Stimulated activated CD4-positive, alpha-beta T cell treated with anti-CD3 and anti-CD28 coated beads, Interleukin-12 subunit alpha, Interleukin-12 subunit beta, amount 100 ng/mL, for 24 hours (primary cell): ENCODE measurements around the gene IL19.
A peak's percentile ranks its signal among the peaks of the same experiment; 100 is the strongest.

Experiments
- DNase-seq, 2 experiments: peaks; one replicate each; pipeline ENCODE4 v3.0.0-alpha.2; 2020; ENCODE audit warnings: low read depth in 2 of 2

Gene IL19

DNA sequence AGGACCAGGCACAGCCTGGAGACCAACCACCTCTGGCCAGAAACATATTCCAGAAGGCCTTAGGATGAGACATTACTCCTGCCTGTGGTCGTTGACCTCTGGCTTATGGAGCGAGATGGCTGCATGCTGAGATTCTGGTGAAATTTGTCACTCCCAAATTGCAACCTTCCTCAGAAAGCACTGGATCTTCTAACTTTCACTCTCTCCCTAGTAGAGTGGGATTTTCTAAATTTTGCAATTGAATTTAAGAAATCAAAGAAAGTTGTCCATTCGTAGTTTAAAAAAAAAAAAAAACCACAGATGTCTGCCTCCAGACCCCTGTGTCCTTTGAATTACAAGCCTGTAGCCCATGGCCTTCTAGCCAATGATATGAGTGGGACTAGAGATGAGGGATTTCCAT is 30.3 kb downstream of the IL19 start:
- no peak for DNase-seq

DNA sequence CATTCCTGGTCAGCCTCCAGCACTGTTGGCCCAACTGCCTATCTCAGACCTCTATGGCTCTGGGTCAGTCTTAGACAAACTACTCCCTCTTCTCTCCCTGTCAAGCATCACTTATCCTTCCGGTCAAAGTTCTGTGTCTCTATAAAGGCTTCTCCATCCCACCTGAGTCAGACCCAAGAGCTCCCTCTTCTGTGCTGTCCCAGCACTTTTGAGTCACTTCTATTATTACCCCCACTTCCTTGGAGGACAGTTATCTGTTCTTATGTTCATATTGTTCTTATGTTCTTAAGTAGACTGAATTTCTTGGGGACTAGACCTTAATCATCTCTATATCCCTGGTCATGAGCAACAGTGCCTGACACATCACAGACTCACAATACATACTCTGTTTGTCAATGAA is 30.9 kb downstream of the IL19 start:
- no peak for DNase-seq

DNA sequence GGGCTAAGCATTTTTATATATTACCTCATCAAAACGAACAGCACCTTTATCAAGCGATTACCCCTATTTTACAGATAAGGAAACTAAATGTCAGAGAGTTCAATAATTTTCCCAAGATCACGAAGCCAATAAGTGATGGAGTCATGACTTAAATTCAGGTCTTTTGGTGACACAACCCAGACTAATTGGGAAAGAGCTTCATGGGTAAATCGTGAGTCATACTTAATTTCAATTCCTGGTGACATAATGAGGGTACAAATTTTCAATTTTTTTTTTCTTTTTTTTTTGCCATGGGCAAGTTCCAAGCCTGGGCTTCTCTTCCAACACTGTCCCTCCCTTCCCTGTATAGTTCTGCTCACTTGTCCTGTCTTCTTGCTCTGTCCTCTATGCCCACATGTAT is 31.8 kb downstream of the IL19 start:
- no peak for DNase-seq

DNA sequence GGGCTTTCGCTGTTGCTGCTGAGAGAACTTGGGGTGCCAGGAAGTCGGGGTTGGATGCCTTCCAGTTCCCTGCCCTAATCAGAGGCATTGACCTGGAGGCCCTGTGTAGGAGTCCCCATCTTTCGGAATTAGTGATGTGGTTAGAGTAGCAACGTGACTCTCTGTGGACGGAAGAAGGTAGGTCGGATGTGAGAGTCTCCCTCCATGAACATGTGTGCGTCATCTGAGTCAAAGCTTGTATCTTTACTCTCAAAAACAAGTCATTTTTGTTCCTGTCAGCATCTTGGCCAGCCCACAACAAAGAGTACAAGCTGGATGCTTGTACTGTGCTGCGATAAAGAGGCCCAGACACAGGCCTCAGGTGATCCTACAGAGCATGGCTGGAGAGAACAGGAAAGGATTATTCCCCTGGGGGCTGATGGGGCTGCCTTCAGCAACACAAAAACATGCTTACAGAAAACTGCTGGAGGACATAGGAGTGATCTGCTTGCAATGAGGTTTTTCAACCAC is 32.7 kb downstream of the IL19 start:
- peak; percentile 48 to 65 for DNase-seq

DNA sequence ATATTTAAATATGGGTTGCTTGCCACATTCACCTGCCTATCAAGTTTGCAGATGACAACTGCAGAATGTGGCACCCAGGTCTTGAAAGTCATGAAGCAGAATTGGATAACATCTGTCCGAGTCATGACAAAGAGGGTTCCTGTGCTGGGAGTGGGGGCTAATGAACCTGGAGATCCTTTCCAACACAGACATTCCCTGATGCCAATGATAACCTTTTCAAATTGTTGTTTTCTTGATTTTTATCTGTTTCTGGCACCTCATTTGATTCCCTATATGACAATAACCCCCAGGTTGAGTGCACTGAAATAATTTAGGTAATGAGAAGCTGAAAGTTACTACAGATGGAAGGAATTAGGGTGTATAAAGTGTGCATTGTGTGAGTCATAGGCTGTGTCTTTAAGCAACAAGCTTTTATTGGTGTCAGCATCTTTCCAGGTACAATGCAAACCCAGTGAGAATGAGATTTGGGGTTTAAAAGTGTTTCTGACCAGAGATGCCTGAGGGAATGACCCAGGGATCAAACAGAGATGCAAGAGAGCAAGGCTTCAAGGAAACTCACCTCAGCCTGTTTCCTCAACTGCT is 33.7 kb downstream of the IL19 start:
- no peak for DNase-seq

DNA sequence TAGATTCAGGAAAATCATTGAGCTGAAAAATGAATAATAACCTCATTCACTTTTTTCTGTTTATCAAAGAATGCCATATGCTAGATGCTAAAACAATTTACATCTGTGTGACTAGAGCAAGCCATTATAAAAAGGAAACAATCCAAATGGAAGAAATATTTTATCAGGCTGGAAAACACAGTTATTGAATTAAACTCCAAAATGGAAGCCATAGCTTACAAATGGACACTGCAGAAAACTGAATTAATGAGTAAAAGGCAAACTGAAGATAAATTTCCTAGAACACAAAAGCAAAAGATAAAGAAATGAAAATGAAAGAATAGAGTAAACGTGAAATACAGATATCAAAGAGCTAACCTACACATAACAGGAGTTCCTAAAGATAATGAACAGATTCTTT is 34.8 kb downstream of the IL19 start:
- no peak for DNase-seq

DNA sequence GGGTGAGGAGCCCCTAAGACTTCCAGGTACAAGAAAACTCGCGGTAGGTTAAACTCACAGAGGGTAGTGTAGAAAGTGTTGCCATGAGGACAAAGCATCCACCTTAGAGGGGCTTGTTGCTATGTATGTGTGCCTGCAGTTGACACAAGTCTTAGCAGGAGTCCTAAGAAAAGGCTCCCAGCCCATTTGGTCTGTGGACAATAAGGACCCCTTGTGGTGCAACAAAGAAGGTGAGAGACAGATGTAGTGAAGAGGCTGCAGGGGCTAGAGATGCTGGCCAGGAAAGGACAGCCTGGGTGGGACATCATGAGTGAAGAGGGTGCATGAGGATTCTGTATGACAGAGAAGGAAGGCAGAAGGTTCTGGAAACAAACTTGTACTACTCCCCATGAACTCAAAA is 38.0 kb downstream of the IL19 start:
- DNase-seq = no peak

DNA sequence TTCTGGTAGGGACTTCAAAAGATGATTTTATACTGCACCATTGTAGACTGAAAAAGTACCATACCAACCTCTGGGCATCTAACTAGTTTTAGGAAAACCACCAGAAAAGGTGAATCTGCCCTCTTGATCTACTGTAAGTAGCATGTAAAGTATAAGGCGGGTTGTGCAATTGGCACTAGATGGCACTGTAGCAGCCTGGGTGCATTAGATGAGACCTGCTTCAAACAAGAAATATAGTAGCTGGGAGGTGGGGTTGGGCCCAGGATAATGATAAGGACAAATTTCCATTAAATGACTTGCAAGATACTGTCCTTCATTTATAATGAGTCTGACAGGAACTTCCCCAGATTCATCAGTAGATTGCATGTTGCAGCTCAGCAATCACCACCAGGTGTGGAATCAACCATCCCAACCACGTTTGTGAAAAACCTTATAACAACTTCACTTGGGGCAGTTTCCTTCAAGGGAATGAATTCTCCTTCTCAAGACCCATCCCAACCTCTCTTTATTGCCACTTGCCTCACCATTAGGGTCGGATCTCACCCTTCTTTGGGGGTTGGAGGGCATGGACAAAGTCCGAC is 39.0 kb downstream of the IL19 start:
- no peak for DNase-seq

DNA sequence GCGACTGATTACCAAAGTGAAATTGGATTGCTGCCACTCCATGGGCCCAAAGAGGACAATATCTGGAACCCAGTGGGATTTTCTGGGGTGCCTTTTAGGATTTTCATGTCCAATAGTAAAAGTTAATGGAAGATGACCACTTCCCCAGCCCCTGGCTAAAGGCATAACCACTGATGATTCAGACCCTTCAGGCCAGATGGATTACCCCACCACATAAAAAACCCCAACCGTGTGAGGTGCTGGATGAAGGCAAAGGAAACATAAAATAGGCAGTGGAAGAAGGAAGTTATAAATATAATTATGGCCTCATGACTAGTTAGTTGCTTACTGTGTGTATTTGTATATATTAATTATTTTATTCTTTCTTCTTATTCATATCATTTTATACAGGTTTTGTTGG is 41.9 kb downstream of the IL19 start:
- no peak for DNase-seq

DNA sequence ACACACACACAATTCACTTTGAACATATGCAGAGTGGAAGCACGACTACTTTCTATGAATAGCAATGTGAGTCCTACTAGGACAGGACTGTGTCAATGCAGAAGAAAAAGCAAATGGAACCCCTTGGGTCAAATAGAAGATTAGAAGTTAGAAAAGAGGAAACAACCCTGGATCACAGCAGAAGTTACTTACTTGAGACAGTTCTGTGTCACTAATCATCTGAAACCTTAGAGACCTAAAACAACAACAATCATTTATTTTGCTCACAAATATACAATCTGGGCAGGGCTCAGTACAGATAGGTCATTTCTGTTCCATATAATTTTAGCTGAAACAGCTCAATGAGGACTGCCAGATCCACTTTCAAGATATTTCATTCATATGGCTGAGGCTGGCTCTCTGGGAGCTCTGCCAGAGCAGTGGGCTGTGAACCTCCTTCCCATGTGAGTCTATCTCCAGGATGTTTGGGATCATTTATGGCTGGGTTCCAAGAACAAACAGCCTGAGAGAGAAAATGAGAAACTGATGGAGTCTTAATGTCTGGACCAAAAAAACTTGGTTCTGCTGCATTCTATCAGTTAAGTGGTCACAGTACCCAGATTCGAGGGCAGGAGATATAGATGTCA is 44.3 kb downstream of the IL19 start:
- no peak for DNase-seq

DNA sequence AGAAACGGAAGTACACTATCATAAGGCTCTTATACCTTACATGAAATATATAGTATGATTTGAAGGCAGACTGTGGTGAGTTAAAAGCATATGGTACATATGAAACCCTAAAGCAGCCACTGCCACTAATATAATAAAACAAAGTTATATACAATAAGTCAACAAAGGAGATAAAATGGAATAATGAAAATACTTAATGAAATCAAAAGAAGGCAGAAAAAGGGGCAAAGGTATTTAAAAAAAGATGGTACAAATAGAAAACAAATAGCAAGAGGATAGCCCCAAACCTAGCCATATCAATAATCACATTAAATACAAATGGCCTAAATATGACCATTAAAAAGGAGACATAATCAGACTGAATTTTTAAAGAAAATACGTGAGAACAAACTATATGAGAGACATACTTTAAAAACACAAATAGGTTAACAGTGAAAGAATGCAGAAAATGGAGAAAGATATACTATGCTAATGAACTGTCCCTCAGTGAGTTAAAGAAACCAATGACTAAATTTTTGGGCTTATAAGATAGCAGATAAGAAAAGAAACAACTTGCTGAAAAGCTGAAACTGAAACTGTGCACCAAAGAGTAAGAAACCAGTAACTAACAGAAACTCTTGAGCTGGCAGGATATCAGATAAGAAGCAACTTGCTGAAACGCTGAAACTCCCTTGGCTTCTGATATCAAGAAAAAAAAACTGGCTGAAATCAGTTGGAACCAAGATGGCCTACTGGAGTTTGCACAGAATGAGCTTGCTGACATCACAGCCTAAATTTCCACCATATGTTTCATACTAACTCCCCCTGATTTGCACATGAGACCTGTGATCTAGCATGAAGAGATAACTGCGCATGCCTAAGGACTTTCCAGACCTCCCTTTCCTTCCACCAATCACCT is 46.1 kb downstream of the IL19 start:
- no peak for DNase-seq

DNA sequence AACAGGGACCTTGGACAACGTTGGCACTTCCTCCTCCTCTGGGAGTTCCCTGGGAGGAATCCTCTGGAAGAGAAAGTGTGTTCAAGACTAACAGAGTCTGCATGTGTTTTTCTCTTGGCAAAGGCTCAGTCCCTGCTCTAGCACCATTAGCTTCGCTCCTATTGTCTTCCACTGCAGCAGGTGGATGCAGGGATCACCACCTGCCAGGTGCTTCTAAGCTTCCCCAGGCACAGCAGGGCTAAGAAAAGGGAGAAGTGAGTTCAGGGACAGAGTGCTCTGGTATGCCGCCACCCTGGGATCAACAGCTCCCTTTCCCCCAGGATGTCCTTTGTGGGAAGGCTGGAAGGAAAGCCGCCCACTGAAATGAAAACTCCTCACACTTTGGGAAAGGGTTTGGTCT is 50.9 kb downstream of the IL19 start:
- no peak for DNase-seq

DNA sequence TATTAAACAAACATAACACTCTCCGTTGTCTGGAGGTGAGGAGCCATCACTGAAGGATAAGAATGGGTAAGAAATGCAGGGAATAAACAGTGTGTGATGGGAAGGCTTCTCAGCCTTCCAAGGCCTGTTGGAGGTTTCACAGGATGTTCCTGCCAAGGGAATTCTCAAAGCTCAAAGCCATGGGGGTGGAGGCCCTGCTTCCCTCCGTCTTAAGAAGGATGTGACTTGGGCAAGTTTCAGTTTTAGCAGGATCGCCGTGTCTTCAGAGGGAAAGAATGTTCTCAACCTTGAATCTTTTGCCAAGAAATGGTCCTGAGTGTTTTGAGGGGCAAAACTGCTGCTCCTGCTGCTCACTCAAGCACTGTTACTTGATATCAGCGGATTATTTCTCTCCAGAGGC is 53.2 kb downstream of the IL19 start:
- DNase-seq = no peak

DNA sequence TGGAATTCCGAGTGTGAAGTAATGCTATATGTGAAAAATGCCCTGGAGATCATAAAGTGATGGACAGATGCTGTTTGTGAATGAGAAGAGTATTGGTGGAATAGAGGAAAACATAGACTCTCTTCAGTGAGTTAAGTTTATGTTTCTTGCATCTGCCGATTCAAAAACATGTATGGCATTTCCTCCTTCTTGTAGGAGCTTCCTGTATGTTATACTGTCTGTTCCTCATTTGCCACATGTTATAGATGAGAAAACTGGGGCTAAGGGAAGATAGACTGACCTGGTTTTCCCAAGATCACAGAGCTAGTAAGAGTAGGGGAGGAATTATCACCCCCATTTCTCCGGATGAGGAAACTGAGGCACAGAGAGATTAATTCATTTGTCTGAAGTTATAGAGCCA is 53.8 kb downstream of the IL19 start:
- no peak for DNase-seq

DNA sequence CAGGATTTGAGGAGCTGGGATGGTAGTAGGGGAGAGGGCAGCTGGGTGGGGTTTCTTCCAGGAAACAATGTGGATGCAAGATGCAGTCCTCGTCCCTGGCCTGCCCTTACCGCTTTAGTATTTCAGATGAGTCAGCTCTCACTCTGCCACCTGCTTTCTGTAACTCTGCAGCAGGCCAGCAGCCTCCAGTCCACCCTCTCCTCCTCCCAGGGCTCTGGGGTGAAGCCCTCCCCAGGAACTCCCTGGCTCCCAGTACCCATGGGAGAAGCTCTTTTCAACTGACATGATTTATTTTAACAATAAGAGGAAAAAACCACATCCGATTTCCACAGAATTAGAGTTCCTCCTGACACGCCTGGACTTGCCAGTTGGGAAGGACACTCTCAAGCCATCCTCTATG is 55.8 kb downstream of the IL19 start:
- no peak for DNase-seq

DNA sequence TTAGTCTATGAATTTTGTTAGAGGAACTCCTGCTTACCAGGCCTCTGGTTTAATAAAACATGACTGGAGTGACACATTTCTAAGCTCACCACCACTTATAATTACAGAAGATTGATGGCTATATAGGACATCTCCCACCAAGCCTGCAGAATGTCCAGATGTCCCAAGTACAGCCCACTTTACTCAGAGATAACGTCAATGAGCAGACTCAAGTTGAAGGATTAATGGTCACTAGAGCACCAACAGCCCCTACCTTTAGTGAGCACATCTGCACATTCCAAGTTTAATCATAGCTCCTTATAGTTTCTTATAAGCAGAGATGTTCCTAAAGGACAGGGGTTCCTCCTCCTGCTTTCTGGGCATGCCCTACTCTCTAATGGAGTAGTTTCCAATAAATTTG is 57.5 kb downstream of the IL19 start:
- DNase-seq = no peak

DNA sequence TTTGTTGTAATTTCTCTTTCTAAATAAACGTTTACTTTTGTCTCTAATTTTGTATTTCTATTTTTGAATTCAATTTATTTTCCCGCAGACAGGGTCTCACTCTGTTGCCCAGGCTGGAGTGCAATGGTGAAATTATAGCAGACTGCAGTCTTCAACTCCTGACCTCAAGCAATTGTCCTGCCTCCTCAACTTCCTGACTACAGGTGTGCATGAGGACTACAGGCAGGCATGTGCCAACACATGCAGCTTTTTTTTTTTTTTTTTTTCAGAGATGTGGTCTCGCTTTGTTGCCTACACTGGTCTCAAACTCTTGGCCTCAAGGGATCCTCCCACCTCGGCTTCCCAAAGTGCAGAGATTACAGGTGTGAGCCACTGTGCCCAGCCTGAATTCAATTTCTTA is 58.2 kb downstream of the IL19 start:
- no peak for DNase-seq

DNA sequence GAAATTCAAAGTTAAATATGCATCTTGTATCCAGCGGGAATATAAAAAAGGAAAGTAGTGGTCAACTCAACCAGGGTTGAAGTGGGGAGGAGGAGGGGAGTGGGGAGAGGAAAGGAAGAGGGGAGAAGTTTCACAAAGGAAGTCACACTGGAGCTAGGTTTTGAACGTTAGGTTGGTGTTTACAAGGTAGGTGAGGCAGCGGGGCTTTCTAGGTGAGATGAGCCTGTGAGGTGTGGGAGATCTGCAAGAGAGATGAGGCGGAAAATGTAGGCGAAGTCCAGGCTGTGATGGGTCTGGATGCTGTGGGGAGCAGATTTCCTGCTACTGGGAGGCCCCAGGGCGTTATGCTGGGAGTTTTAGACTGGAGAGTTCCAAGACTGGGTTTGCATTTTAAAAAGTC is 58.7 kb downstream of the IL19 start:
- no peak for DNase-seq

DNA sequence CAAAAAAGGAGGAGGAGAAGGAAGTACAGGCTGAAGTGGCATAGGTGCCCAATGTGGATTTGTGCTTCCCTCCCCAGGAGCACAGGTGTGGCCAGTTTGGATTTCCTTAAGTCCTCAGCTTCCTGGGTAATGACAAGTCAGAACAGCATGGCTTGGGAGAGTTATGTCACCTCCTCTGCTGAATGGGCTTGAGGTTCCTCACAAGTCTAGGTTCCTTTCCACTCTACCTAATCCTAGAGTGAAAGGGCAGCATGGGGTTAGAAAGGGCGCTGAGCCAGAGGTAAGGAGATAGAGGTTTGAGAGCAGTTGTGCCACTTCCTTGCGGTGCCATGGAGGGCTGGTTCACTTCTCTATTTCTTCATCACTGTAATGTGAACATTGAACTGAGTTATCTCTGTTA is 59.3 kb downstream of the IL19 start:
- DNase-seq = no peak

DNA sequence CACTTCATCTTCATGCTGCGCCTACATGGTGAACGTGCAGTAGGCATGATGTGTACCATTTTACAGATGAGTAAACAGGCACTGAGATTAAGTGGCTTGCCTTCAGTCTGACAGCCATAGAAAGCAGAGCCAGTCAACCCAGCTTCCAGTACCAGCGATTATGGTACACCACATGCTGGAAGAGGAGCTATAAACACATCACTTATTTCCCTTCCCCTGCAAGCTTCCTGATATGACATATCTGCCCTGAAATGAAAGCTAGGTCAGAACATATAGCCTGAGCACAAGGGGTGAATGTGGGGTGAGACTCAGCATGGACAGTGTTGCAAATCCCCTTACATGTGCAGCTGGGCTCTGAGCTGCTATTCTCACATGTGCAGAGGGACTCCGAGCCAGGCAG is 61.1 kb downstream of the IL19 start:
- DNase-seq = no peak

DNA sequence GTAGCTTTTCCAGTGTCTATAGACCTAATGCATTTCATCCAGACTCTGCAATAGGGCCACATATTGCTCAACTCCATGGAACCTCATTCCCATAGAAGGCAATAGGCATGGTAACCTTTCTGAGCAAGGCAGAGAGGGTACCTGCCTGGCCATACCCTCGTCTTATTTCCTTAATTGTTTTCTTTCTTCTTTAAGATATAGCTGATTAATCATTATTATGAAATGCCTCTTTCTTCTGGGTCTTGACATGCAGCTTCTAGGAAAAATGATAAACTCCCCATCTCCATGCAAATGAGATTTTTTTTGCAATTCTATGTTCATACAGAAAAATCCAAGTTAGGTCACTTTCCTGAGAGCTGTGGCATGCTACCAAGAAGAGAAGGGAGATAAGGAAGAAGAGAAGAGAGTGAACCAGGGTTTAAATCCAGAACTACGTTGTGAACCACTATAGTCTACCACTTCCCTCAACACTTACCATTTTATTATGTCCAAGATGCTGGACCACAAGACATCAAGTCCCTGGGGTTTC is 61.8 kb downstream of the IL19 start:
- no peak for DNase-seq

DNA sequence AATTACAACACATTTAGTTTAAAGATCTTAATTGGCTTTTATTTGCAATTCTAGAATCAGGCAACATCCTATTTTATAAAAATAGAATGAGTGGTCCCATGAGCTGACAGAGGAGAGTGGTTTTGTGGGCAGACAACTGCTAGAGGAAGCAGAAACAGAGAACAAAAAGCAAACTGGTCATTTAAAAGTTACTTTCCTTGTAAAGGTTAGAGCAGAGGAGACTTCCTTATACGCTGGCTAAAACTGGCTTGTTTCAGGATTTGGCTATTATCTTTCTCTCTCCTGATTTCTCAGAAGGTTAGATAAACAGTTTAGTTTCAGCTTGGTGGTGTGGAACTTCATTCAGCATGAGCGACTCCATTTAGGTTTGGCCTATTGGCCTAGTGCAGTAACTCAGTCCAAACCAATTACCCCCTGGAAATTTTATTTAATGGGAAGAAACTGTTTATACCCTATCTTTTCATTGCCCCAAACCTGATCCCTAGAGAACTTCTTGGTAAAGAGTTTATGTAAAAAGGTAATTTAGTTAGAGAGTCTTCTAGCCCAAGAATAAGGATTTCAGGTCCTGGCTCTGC is 62.6 kb downstream of the IL19 start:
- no peak for DNase-seq
